GM23338 (cell line): ENCODE data around the gene NUFIP2. TPM values are rescaled to one million over a fixed set of nuclear protein-coding genes. Genes with fewer than 3 reads are reported as not detected.

Source experiments
- ATAC-seq: fragments of 200-7000 bp; cut with Tn5 transposase; 3 replicates; pipeline ENCODE4 v1.9.1; 2020
- DNase-seq: peaks from one replicate; pipeline ENCODE4 v3.0.0-alpha.2; 2015; ENCODE audit warnings: low spot score
- H2AFZ ChIP-seq: fragments of 200-600 bp; sonication (generic); 2 replicates; pipeline ENCODE4 v1.8.0; 2016; ENCODE audit warnings: antibody characterized with exemption, mild to moderate bottlenecking, moderate library complexity
- H3F3A ChIP-seq: fragments of 200-600 bp; sonication (generic); replicated peaks from 2 replicates; pipeline ENCODE4 v1.8.0; 2017; ENCODE audit warnings: antibody characterized with exemption, mixed run types, low read depth
- H3K27ac ChIP-seq: fragments of 200-600 bp; sonication (generic); 2 replicates; pipeline ENCODE4 v1.6.1; 2016; ENCODE audit warnings: low read depth
- H3K27me3 ChIP-seq: fragments of 200-600 bp; sonication (generic); 2 replicates; pipeline ENCODE4 v1.8.0; 2016; ENCODE audit warnings: mild to moderate bottlenecking, mixed run types, moderate library complexity; ENCODE audit not compliant: insufficient read depth
- H3K36me3 ChIP-seq: fragments of 200-600 bp; sonication (generic); 2 replicates; pipeline ENCODE4 v1.8.0; 2016; ENCODE audit warnings: mild to moderate bottlenecking; ENCODE audit not compliant: insufficient read depth
- H3K4me1 ChIP-seq: fragments of 200-600 bp; sonication (generic); 2 replicates; pipeline ENCODE4 v1.8.0; 2016; ENCODE audit warnings: mild to moderate bottlenecking, moderate library complexity; ENCODE audit not compliant: insufficient read depth
- H3K4me2 ChIP-seq: fragments of 200-600 bp; sonication (generic); 2 replicates; pipeline ENCODE4 v1.7.1; 2017; ENCODE audit warnings: mixed run types
- H3K4me3 ChIP-seq: fragments of 200-600 bp; sonication (generic); 2 replicates; pipeline ENCODE4 v1.6.1; 2016; ENCODE audit warnings: mixed run types
- H3K79me2 ChIP-seq: fragments of 200-600 bp; sonication (generic); replicated peaks from 2 replicates; pipeline ENCODE4 v1.8.0; 2017; ENCODE audit warnings: mild to moderate bottlenecking; ENCODE audit not compliant: insufficient read depth
- H3K9me2 ChIP-seq: fragments of 200-600 bp; sonication (generic); 2 replicates; pipeline ENCODE4 v1.8.0; 2017; ENCODE audit not compliant: insufficient read depth
- H4K20me1 ChIP-seq: fragments of 200-600 bp; sonication (generic); replicated peaks from 2 replicates; pipeline ENCODE4 v1.8.0; 2017; ENCODE audit warnings: mild to moderate bottlenecking; ENCODE audit not compliant: insufficient read depth
- H3K27ac Mint-ChIP-seq: 2 replicates; pipeline ENCODE4 v1.8.0; 2020; ENCODE audit warnings: inconsistent platforms, mild to moderate bottlenecking, moderate library complexity, mixed read lengths
- H3K27me3 Mint-ChIP-seq: 3 replicates; pipeline ENCODE4 v1.8.0; 2022; ENCODE audit warnings: low read depth, mild to moderate bottlenecking, moderate library complexity, mixed read lengths, inconsistent platforms; ENCODE audit not compliant: insufficient read depth, poor library complexity
- H3K36me3 Mint-ChIP-seq: 3 replicates; pipeline ENCODE4 v1.8.0; 2021; ENCODE audit warnings: low read depth, mild to moderate bottlenecking, inconsistent platforms, moderate library complexity, mixed read lengths
- H3K4me1 Mint-ChIP-seq: 3 replicates; pipeline ENCODE4 v1.8.0; 2020; ENCODE audit warnings: mild to moderate bottlenecking, inconsistent platforms, mixed read lengths
- H3K4me3 Mint-ChIP-seq: 3 replicates; pipeline ENCODE4 v1.8.0; 2021; ENCODE audit warnings: moderate library complexity, mild to moderate bottlenecking, inconsistent platforms, mixed read lengths
- H3K9me3 Mint-ChIP-seq: 3 replicates; pipeline ENCODE4 v1.8.0; 2020; ENCODE audit warnings: moderate library complexity, mild to moderate bottlenecking, inconsistent platforms, mixed read lengths
- CREB1 ChIP-seq: fragments of 250-450 bp; sonication (Bioruptor Pico); IDR thresholded peaks from 2 replicates; pipeline ENCODE4 v1.5.0; 2020; ENCODE audit warnings: low read depth, mild to moderate bottlenecking, moderate library complexity
- EZH2 ChIP-seq: fragments of 200-600 bp; sonication (generic); IDR thresholded peaks from one replicate; pipeline ENCODE4 v1.8.0; 2017; ENCODE audit warnings: antibody characterized with exemption, mild to moderate bottlenecking, low read depth; ENCODE audit not compliant: unreplicated experiment
- EZH2phosphoT487 ChIP-seq: fragments of 200-600 bp; sonication (generic); IDR thresholded peaks from one replicate; pipeline ENCODE4 v1.8.1; 2018; ENCODE audit warnings: antibody characterized with exemption; ENCODE audit not compliant: unreplicated experiment
- JUNB ChIP-seq: IDR thresholded peaks from one replicate; pipeline ENCODE4 v1.6.1; 2016; ENCODE audit warnings: antibody characterized with exemption; ENCODE audit not compliant: unreplicated experiment
- POLR2AphosphoS5 ChIP-seq: IDR thresholded peaks from 2 replicates; pipeline ENCODE4 v1.6.1; 2016; ENCODE audit warnings: antibody characterized with exemption, low read depth
- ZNF331 ChIP-seq: fragments of 250-450 bp; sonication (Bioruptor Pico); IDR thresholded peaks from 2 replicates; pipeline ENCODE4 v1.5.0; 2020; ENCODE audit warnings: low read depth, mild to moderate bottlenecking, moderate library complexity
- polyA plus RNA-seq: library from polyadenylated mRNA; unstranded; fragments of >200 nt; fragmentation: Nextera tagmentation; extraction: Ambion mirVana; gene quantifications from 2 replicates; pipeline ENCODE4 v1.2.1, GENCODE V29; 2016
- total RNA-seq: library from RNA; depleted of rRNA; stranded (reverse); fragments of >200 nt; shearing (Covaris generic); gene quantifications from 2 replicates; pipeline ENCODE4 v1.2.3, GENCODE V29; 2014
- TF ChIP-seq, protein P1 (sequence below): IDR thresholded peaks from one replicate; pipeline ENCODE4 v1.6.1; 2018; ENCODE audit warnings: antibody characterized with exemption; ENCODE audit not compliant: unreplicated experiment

NUFIP2 gene
- total and polyA plus RNA-seq, 2 experiments from 2014 or later = 22.2 to 88.5 TPM

DNA sequence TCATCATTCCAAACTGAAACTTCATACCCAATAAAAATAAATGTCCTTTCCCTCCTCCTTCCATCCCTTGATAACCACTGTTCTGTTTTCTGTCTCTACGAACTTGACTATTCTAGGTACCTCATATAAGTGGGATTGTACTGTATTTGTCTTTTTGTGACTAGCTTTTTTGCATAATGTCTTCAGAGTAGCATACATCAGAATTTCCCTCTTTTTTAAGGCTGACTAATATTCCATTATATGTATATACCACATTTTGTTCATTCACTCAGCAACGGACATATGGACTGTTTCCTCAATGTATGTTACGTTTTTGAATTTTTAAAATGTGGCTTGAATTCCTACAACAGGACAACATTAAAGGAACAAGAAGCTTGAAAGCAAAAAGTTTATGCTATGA is 1.5 kb upstream of the NUFIP2 start:
- Histone ChIP-seq H4K20me1 (peaks cover 10% of the 10 kb centered on the region), H3K4me2 (no peak overlapping the region), H3K4me3 (no peak overlapping the region), H3K36me3 (no peaks in the 10 kb centered on the region), H3K27ac (no peak overlapping the region), H3K9me2 (no peaks in the 10 kb centered on the region), H3F3A (no peaks in the 10 kb centered on the region), H3K79me2 (peaks cover 38% of the 10 kb centered on the region), H3K27me3 (no peaks in the 10 kb centered on the region), H3K4me1 (peaks cover 12% of the 10 kb centered on the region; the same call in 1 of the 2 replicates), H2AFZ (no peak overlapping the region)
- Mint-ChIP-seq H3K4me3 (peak overlapping the region; percentile 43; the same call in 1 of the 3 replicates), H3K9me3 (peaks cover 3% of the 10 kb centered on the region), H3K27ac (no peak overlapping the region), H3K4me1 (peaks cover 16% of the 10 kb centered on the region), H3K36me3 (peaks cover 24% of the 10 kb centered on the region), H3K27me3 (peaks cover 10% of the 10 kb centered on the region)
- DNase-seq = no peak
- no peak for ATAC-seq
- no peak for TF ChIP-seq JUNB
- no peak for TF ChIP-seq POLR2AphosphoS5
- no peak for TF ChIP-seq EZH2phosphoT487

- peak overlapping the region; percentile 100 for H3K27ac Mint-ChIP-seq
- TF ChIP-seq POLR2AphosphoS5 (no peak), EZH2 (no peak), ZNF331 (CRISPR knock-in tag) (no peak), CREB1 (CRISPR knock-in tag) (no peak)
- TF ChIP-seq, protein P1, sequence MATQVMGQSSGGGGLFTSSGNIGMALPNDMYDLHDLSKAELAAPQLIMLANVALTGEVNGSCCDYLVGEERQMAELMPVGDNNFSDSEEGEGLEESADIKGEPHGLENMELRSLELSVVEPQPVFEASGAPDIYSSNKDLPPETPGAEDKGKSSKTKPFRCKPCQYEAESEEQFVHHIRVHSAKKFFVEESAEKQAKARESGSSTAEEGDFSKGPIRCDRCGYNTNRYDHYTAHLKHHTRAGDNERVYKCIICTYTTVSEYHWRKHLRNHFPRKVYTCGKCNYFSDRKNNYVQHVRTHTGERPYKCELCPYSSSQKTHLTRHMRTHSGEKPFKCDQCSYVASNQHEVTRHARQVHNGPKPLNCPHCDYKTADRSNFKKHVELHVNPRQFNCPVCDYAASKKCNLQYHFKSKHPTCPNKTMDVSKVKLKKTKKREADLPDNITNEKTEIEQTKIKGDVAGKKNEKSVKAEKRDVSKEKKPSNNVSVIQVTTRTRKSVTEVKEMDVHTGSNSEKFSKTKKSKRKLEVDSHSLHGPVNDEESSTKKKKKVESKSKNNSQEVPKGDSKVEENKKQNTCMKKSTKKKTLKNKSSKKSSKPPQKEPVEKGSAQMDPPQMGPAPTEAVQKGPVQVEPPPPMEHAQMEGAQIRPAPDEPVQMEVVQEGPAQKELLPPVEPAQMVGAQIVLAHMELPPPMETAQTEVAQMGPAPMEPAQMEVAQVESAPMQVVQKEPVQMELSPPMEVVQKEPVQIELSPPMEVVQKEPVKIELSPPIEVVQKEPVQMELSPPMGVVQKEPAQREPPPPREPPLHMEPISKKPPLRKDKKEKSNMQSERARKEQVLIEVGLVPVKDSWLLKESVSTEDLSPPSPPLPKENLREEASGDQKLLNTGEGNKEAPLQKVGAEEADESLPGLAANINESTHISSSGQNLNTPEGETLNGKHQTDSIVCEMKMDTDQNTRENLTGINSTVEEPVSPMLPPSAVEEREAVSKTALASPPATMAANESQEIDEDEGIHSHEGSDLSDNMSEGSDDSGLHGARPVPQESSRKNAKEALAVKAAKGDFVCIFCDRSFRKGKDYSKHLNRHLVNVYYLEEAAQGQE = no peak
- H3K79me2 ChIP-seq = peaks cover 47% of the 10 kb centered on the region
- DNase-seq (no peak), ATAC-seq (no peak)
- peaks cover 3% of the 10 kb centered on the region for H3K9me3 Mint-ChIP-seq
- no peaks in the 10 kb centered on the region for H3K27me3 ChIP-seq
- H3K4me2 ChIP-seq = peak overlapping the region; percentile 74
- no peaks in the 10 kb centered on the region for H3F3A ChIP-seq
- peaks cover 19% of the 10 kb centered on the region for H3K4me1 Mint-ChIP-seq
- peaks cover 19% of the 10 kb centered on the region for H4K20me1 ChIP-seq
- peaks cover 33% of the 10 kb centered on the region for H3K36me3 Mint-ChIP-seq
- H3K4me3 ChIP-seq = peak overlapping the region; percentile 97
- H3K27ac ChIP-seq = peak overlapping the region; percentile 85
- peak overlapping the region; percentile 100 for H3K4me3 Mint-ChIP-seq
- peaks cover 4% of the 10 kb centered on the region; the same call in 1 of the 2 replicates for H3K36me3 ChIP-seq
- peaks cover 18% of the 10 kb centered on the region; the same call in 1 of the 2 replicates for H3K4me1 ChIP-seq
- no peaks in the 10 kb centered on the region for H3K9me2 ChIP-seq
- H3K27me3 Mint-ChIP-seq = peaks cover 10% of the 10 kb centered on the region
- peak overlapping the region; percentile 28; the same call in 1 of the 2 replicates for H2AFZ ChIP-seq
Observed at GRCh38 chr17:29294580-29294900, 592 bp upstream of the NUFIP2 start.
